ENCODE measurements around the gene PAK4. TPM values are rescaled to one million over a fixed set of nuclear protein-coding genes. Genes with fewer than 3 reads are reported as not detected.

PAK4 gene
- total RNA-seq, 1 donor from 2014 or later = 19.4 TPM

- peak overlapping the region; percentile 70 for H3K27ac ChIP-seq
- no peak for DNase-seq (ENCODE audit: extremely low spot score in 2 of 2)
Observed at GRCh38 chr19:39125199-39125553, 410 bp upstream of the PAK4 start.

DNA sequence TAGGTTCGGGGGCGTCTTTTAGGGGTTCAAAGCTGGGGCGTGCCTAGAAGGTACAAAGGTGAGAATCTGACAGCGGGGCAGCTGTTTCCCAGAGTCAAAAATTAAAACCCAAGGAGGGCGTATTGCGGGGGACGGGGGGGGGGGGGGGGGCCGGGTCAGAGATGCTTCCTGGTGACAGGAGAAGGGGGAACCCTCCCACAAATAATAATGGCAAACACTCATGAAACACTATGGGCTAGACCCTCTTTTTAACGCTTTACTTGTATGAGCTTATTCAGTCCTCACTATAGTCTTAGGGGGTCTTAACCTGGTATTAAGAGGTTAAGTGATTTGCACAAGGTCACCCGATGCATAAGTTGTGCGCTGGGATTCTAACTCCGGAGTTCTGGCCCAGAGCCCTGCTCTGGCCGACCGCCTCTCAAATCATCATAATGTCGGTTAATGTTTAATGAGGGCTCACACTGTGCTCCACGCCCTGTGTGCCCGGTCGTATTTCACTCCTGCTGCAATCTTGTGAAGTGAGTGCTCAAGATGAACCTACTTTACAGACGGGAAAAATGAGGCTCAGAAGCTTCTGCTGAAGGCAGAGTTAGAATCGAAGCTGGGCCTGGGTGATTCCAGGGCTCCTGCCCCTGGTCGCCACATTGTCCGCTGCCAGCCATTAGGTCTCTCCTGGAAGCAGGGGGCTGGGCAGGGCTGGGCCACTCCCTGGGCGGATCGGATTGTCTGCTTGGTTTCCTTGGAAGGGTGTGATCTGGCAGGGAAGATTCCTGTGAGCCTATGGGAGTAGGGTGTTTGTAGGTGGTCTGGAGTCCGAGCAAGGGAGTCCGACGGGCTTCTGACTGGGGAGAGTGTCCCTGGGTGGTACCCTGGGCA, 964 bp downstream of the PAK4 start:
- TF ChIP-seq POLR2A (IDR thresholded peaks at IDR 0.05) = no peak
- no peak for TF ChIP-seq POLR2AphosphoS5 (IDR thresholded peaks at IDR 0.05; ENCODE audit: insufficient read depth in 1 of 2, low read depth in 1 of 2)
- TF ChIP-seq CTCF (IDR thresholded peaks at IDR 0.05) = no peak

More at GRCh38 chr19:39125199-39125553, 410 bp upstream of the PAK4 start:
- Histone ChIP-seq H3K4me3 (peak overlapping the region; percentile 86 to 91), H3K36me3 (no peaks in the 10 kb centered on the region), H3K9me3 (no peaks in the 10 kb centered on the region), H3K27me3 (no peaks in the 10 kb centered on the region), H3K4me1 (peaks cover 44% of the 10 kb centered on the region)
- TF ChIP-seq CTCF (IDR thresholded peaks at IDR 0.05) (no peak), POLR2AphosphoS5 (IDR thresholded peaks at IDR 0.05; ENCODE audit: insufficient read depth in 1 of 2, low read depth in 1 of 2) (no peak), POLR2A (IDR thresholded peaks at IDR 0.05) (no peak)
- intact Hi-C loops (cut with DNase I) = loop anchor here (10.0 kb wide), 1 partner anchor 350 kb away; no protein-coding TSS in a partner anchor

DNA sequence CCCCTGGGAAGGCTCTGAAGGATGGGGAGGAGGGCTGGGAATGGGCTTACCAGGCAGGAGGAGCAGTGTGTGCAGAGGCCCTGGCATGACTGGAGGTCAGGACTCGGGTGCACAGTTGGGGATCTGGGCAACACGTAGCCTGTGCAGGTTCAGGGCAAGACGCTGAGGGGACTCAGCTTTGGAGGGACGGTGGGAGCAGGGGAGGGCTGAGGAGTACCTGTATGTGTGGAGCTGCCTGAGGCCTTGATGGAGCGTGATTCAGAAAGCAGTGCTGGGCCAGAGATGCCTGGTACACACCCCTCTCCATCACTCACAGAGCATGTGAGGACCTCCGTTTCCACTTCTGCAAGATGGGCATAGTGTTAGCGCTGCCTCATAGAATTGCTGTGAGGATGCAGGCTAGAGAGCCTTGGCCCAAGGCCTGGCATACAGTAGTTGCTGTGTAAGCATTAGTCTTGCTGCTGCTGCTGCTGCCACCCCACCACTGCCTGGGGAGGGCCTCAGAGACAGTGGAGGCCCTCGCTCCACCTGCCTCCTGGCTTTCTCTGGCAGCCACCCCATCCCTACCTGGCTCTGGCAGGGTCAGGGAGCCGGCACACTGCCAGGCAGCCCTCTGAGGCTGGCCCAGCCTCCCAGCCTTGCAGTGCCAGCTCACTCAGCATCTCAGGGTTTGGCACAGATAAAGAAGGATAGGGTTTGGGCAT, 2.4 kb downstream of the PAK4 start:
- H3K9me3 ChIP-seq = no peaks in the 10 kb centered on the region
- intact Hi-C loops (cut with DNase I) = loop anchor here (10.0 kb wide), 1 partner anchor 347 kb away; no protein-coding TSS in a partner anchor
- H3K4me1 ChIP-seq = peaks cover 72% of the 10 kb centered on the region
- TF ChIP-seq CTCF (IDR thresholded peaks at IDR 0.05) = no peak
- no peak for TF ChIP-seq POLR2A (IDR thresholded peaks at IDR 0.05)
- TF ChIP-seq POLR2AphosphoS5 (IDR thresholded peaks at IDR 0.05; ENCODE audit: insufficient read depth in 1 of 2, low read depth in 1 of 2) = no peak
- peak overlapping the region; percentile 89 for H3K27ac ChIP-seq
- H3K27me3 ChIP-seq = no peaks in the 10 kb centered on the region
- no peaks in the 10 kb centered on the region for H3K36me3 ChIP-seq
- no peak for DNase-seq (ENCODE audit: extremely low spot score in 2 of 2)
- H3K4me3 ChIP-seq = peak overlapping the region in 1 of 2 donors; percentile 3

More for the DNA sequence above, 964 bp downstream of the PAK4 start:
- no peaks in the 10 kb centered on the region for H3K9me3 ChIP-seq
- no peaks in the 10 kb centered on the region for H3K36me3 ChIP-seq
- H3K27me3 ChIP-seq = no peaks in the 10 kb centered on the region
- peaks cover 57% of the 10 kb centered on the region for H3K4me1 ChIP-seq
- H3K27ac ChIP-seq = peak overlapping the region; percentile 89
- H3K4me3 ChIP-seq = peak overlapping the region; percentile 86 to 91
- no peak for DNase-seq (ENCODE audit: extremely low spot score in 2 of 2)
- intact Hi-C loops (cut with DNase I) = loop anchor here (10.0 kb wide), 1 partner anchor 348 kb away; no protein-coding TSS in a partner anchor

GRCh38 chr19:39128516-39129079, 3.0 kb downstream of the PAK4 start:
- Histone ChIP-seq H3K4me1 (peaks cover 78% of the 10 kb centered on the region), H3K27ac (peak overlapping the region; percentile 89), H3K36me3 (no peaks in the 10 kb centered on the region), H3K4me3 (peak overlapping the region in 1 of 2 donors; percentile 3), H3K27me3 (no peaks in the 10 kb centered on the region), H3K9me3 (no peaks in the 10 kb centered on the region)
- DNase-seq (ENCODE audit: extremely low spot score in 2 of 2) = no peak
- TF ChIP-seq POLR2A (IDR thresholded peaks at IDR 0.05) = no peak
- TF ChIP-seq POLR2AphosphoS5 (IDR thresholded peaks at IDR 0.05; ENCODE audit: insufficient read depth in 1 of 2, low read depth in 1 of 2) = no peak
- intact Hi-C loops (cut with DNase I) = loop anchor here (10.0 kb wide), 1 partner anchor 346 kb away; no protein-coding TSS in a partner anchor

DNA sequence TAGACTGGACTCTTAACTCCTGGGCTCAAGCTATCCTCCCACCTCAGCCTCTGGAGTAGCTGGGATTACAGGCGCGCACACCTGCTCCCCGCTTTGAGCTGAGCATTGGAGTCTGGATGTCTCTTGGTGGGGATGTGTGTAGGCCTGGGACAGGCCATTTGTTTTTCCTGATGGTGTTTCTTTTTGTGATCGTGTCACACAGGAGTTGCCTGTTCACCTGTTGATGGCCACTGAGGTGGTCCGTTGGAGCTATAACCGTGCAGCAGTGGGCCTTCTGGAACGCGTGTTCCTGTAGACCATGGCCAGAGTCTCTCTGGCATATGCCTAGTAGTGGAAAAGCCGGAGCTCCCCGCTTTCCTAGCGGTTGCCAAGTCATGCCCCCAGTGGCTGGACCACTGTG, 3.5 kb downstream of the PAK4 start:
- Histone ChIP-seq H3K4me1 (peaks cover 83% of the 10 kb centered on the region), H3K9me3 (no peaks in the 10 kb centered on the region), H3K4me3 (no peak overlapping the region), H3K27ac (peak overlapping the region; percentile 89), H3K36me3 (no peaks in the 10 kb centered on the region), H3K27me3 (no peaks in the 10 kb centered on the region)
- intact Hi-C loops (cut with DNase I) = loop anchor here (10.0 kb wide), 1 partner anchor 346 kb away; no protein-coding TSS in a partner anchor
- DNase-seq (ENCODE audit: extremely low spot score in 2 of 2) = no peak
- no peak for TF ChIP-seq POLR2AphosphoS5 (IDR thresholded peaks at IDR 0.05; ENCODE audit: insufficient read depth in 1 of 2, low read depth in 1 of 2)
- TF ChIP-seq POLR2A (IDR thresholded peaks at IDR 0.05) = no peak
- TF ChIP-seq CTCF (IDR thresholded peaks at IDR 0.05) = no peak

All from vagina (tissue), 2 donors.